Caco-2 (cell line): ENCODE results near the gene ZSCAN5C. TPM values are rescaled to one million over a fixed set of nuclear protein-coding genes. Genes with fewer than 3 reads are reported as not detected.

Source experiments
- BruUV-seq: library from RNA; stranded (reverse); fragments of 400-500 nt; replicated peaks from 2 replicates; lab custom pipeline; 2021; lab: Mats Ljungman, UMichigan
- CTCF ChIA-PET: fragments of 300-600 bp; sonication (Branson Sonifier 250); formaldehyde crosslinking; loops from one replicate; lab custom pipeline; 2022; ENCODE audit warnings: antibody characterized with exemption; lab: Charles Lee
- POLR2A ChIA-PET: fragments of 300-600 bp; sonication (Branson Sonifier 250); formaldehyde crosslinking; loops from one replicate; lab custom pipeline; 2022; ENCODE audit warnings: antibody characterized with exemption; lab: Charles Lee
- DNase-seq, 2 experiments: peaks; one replicate each; pipeline versions ENCODE4 v3.0.0 to v3.0.0-alpha.2; 2020 to 2022
- H3K27me3 ChIP-seq: replicated peaks from 2 replicates; pipeline ENCODE4 v1.6.0; 2011; ENCODE audit warnings: low read length; ENCODE audit not compliant: control insufficient read depth, insufficient read depth
- H3K36me3 ChIP-seq: 2 replicates; pipeline ENCODE4 v1.5.1; 2011; ENCODE audit warnings: low read length; ENCODE audit not compliant: control insufficient read depth, insufficient read depth
- H3K4me1 ChIP-seq: fragments of 250-450 bp; sonication (Bioruptor Pico); 2 replicates; pipeline ENCODE4 v1.5.1; 2020; ENCODE audit warnings: mild to moderate bottlenecking
- H3K4me3 ChIP-seq: 2 replicates; pipeline ENCODE4 v1.5.1; 2011; ENCODE audit warnings: low read depth, mild to moderate bottlenecking, control low read depth, low read length
- H3K9me3 ChIP-seq: fragments of 250-450 bp; sonication (Bioruptor Pico); 2 replicates; pipeline ENCODE4 v1.5.1; 2020; ENCODE audit warnings: mild to moderate bottlenecking, moderate library complexity
- H3K27ac Mint-ChIP-seq: one replicate; pipeline ENCODE4 v1.8.0; 2022; ENCODE audit warnings: mixed read lengths; ENCODE audit not compliant: unreplicated experiment
- H3K27me3 Mint-ChIP-seq: one replicate; pipeline ENCODE4 v1.8.0; 2022; ENCODE audit warnings: mixed read lengths; ENCODE audit not compliant: insufficient read depth, unreplicated experiment
- H3K36me3 Mint-ChIP-seq: one replicate; pipeline ENCODE4 v1.8.0; 2022; ENCODE audit warnings: mild to moderate bottlenecking, mixed read lengths; ENCODE audit not compliant: insufficient read depth, unreplicated experiment
- H3K4me1 Mint-ChIP-seq: one replicate; pipeline ENCODE4 v1.8.0; 2022; ENCODE audit warnings: low read depth, mixed read lengths; ENCODE audit not compliant: unreplicated experiment
- H3K4me3 Mint-ChIP-seq: one replicate; pipeline ENCODE4 v1.8.0; 2022; ENCODE audit warnings: mild to moderate bottlenecking, moderate library complexity, mixed read lengths; ENCODE audit not compliant: unreplicated experiment
- H3K9me3 Mint-ChIP-seq: one replicate; pipeline ENCODE4 v1.8.0; 2022; ENCODE audit warnings: mixed read lengths; ENCODE audit not compliant: unreplicated experiment
- CTCF ChIP-seq, 2 experiments: fragments of 200-600 bp in 1 of 2; IDR thresholded peaks; 1 replicate in 1 of 2; 2 replicates in 1 of 2; pipeline versions ENCODE4 v1.5.1 to v1.8.0; 2011 to 2022; ENCODE audit warnings: antibody characterized with exemption in 1 of 2, control low read depth in 1 of 2, inconsistent platforms in 1 of 2, low read depth in 1 of 2, low read length in 1 of 2, mild to moderate bottlenecking in 1 of 2, moderate library complexity in 1 of 2; ENCODE audit not compliant: insufficient read depth in 1 of 2, severe bottlenecking in 1 of 2, unreplicated experiment in 1 of 2
- intact Hi-C: fragments of 100-400 bp; cut with micrococcal nuclease; formaldehyde crosslinking; loops from one replicate; pipeline ENCODE4 v1.10.0; 2022; ENCODE audit not compliant: unreplicated experiment
- total RNA-seq: library from RNA; stranded (reverse); gene quantifications from 2 replicates; pipeline ENCODE4 v1.2.3, GENCODE V29; 2022

The ZSCAN5C gene
- total RNA-seq, 1 experiment from 2014 or later = not detected

- H3K27ac Mint-ChIP-seq = no peak overlapping the region
- H3K27me3 Mint-ChIP-seq = no peaks in the 10 kb centered on the region
- H3K36me3 Mint-ChIP-seq = peaks cover 6% of the 10 kb centered on the region
- no peak overlapping the region for H3K4me3 ChIP-seq
- peak; percentile 74 to 82 for DNase-seq
- BruUV-seq = no TSS peak
- H3K4me1 ChIP-seq = no peaks in the 10 kb centered on the region
- no peak overlapping the region for H3K4me3 Mint-ChIP-seq
- no peaks in the 10 kb centered on the region for H3K27me3 ChIP-seq
- H3K9me3 Mint-ChIP-seq = peaks cover 11% of the 10 kb centered on the region
- no peaks in the 10 kb centered on the region for H3K36me3 ChIP-seq
- ChIA-PET POLR2A (no interaction called here), CTCF (interaction anchor here (0.6 to 4.0 kb wide), 19 partner anchors 8 to 937 kb away, joined by 3 to 227 read pairs (median 5); partner anchors contain the start of genes EDDM13, ZNF787 and ZSCAN5A)
- H3K9me3 ChIP-seq = no peaks in the 10 kb centered on the region
- TF ChIP-seq CTCF (IDR thresholded peaks at IDR 0.05; ENCODE audit: insufficient read depth in 1 of 2, low read depth in 1 of 2, low read length in 1 of 2, severe bottlenecking in 1 of 2, unreplicated experiment in 1 of 2) = peak; percentile 69 to 70
- intact Hi-C loops = loop anchor here (1.0 to 5.0 kb wide), 4 partner anchors 61 to 177 kb away; partner anchors contain the start of gene ZSCAN5A
- H3K4me1 Mint-ChIP-seq = no peaks in the 10 kb centered on the region
Observed at GRCh38 chr19:56252699-56253422, 50.8 kb downstream of the ZSCAN5C start.

GRCh38 chr19:56253737-56254136 lies 51.7 kb downstream of the ZSCAN5C start:
- H3K36me3 Mint-ChIP-seq = peaks cover 6% of the 10 kb centered on the region
- CTCF ChIA-PET = interaction anchor here (0.6 to 4.0 kb wide), 17 partner anchors 7 to 187 kb away, joined by 3 to 227 read pairs (median 5); partner anchors contain the start of genes EDDM13, ZNF787 and ZSCAN5A
- no peaks in the 10 kb centered on the region for H3K27me3 Mint-ChIP-seq
- no peak overlapping the region for H3K4me3 Mint-ChIP-seq
- peak in 1 of 2 experiments; percentile 48 for DNase-seq
- no TSS peak for BruUV-seq
- H3K36me3 ChIP-seq = no peaks in the 10 kb centered on the region
- POLR2A ChIA-PET = interaction anchor here (0.6 kb wide), 1 partner anchor 80 kb away, joined by 5 read pairs; no protein-coding TSS in a partner anchor
- peak; percentile 45 to 64 for TF ChIP-seq CTCF (IDR thresholded peaks at IDR 0.05; ENCODE audit: insufficient read depth in 1 of 2, low read depth in 1 of 2, low read length in 1 of 2, severe bottlenecking in 1 of 2, unreplicated experiment in 1 of 2)
- H3K4me3 ChIP-seq = no peak overlapping the region
- H3K9me3 Mint-ChIP-seq = peaks cover 11% of the 10 kb centered on the region
- H3K9me3 ChIP-seq = no peaks in the 10 kb centered on the region
- intact Hi-C loops = loop anchor here (1.0 to 5.0 kb wide), 4 partner anchors 61 to 177 kb away; partner anchors contain the start of gene ZSCAN5A
- no peaks in the 10 kb centered on the region for H3K4me1 Mint-ChIP-seq
- H3K27me3 ChIP-seq = no peaks in the 10 kb centered on the region
- no peak overlapping the region for H3K27ac Mint-ChIP-seq
- H3K4me1 ChIP-seq = no peaks in the 10 kb centered on the region

GRCh38 chr19:56258272-56258671 lies 56.2 kb downstream of the ZSCAN5C start:
- Mint-ChIP-seq H3K4me1 (no peaks in the 10 kb centered on the region), H3K36me3 (no peaks in the 10 kb centered on the region), H3K9me3 (no peaks in the 10 kb centered on the region), H3K4me3 (no peak overlapping the region), H3K27ac (no peak overlapping the region), H3K27me3 (no peaks in the 10 kb centered on the region)
- ChIA-PET CTCF (no interaction called here), POLR2A (no interaction called here)
- H3K9me3 ChIP-seq = no peaks in the 10 kb centered on the region
- no peak for DNase-seq
- BruUV-seq = no TSS peak
- no peaks in the 10 kb centered on the region for H3K4me1 ChIP-seq
- no peaks in the 10 kb centered on the region for H3K27me3 ChIP-seq
- intact Hi-C loops = no loop called here
- TF ChIP-seq CTCF (IDR thresholded peaks at IDR 0.05; ENCODE audit: insufficient read depth in 1 of 2, low read depth in 1 of 2, low read length in 1 of 2, severe bottlenecking in 1 of 2, unreplicated experiment in 1 of 2) = no peak
- no peak overlapping the region for H3K4me3 ChIP-seq
- H3K36me3 ChIP-seq = no peaks in the 10 kb centered on the region

Other genes starting within 250 kb of the ZSCAN5C start
- gene NLRP5, start 215.5 kb upstream of the ZSCAN5C start, total RNA-seq = not detected in 2 replicates
- 58.1 and 60.0 TPM in 2 replicates for gene ZNF787, start 81.0 kb upstream of the ZSCAN5C start, total RNA-seq
- 92.2 and 95.6 TPM in 2 replicates for gene ZNF444, start 61.0 kb upstream of the ZSCAN5C start, total RNA-seq
- not detected in 2 replicates for gene GALP, start 26.3 kb upstream of the ZSCAN5C start, total RNA-seq
- not detected in 2 replicates for gene ZSCAN5B, start 4.5 kb upstream of the ZSCAN5C start, total RNA-seq
- not detected in 2 replicates for gene EDDM13, start 70.5 kb downstream of the ZSCAN5C start, total RNA-seq
- 10.9 and 11.3 TPM in 2 replicates for gene ZSCAN5A, start 112.6 kb downstream of the ZSCAN5C start, total RNA-seq
- gene ZNF582, start 191.3 kb downstream of the ZSCAN5C start, total RNA-seq = not detected in 2 replicates
- not detected in 2 replicates for gene ZNF583, start 202.1 kb downstream of the ZSCAN5C start, total RNA-seq